SK-N-SH (cell line): ENCODE results near the gene BCL2L13. TPM values are rescaled to one million over a fixed set of nuclear protein-coding genes. Genes with fewer than 3 reads are reported as not detected.

ENCODE experiments used
- CTCF ChIA-PET: fragments of 300-600, 350-600 bp; formaldehyde crosslinking; extraction: SDS; loops from one replicate; lab custom pipeline; 2021; lab: Yijun Ruan, JAX
- POLR2A ChIA-PET: fragments of 350-600 bp; sonication (Branson Sonifier 250); formaldehyde crosslinking; extraction: SDS; loops from one replicate; lab custom pipeline; 2020; ENCODE audit warnings: antibody characterized with exemption, inconsistent platforms; lab: Yijun Ruan, JAX
- DNase-seq: peaks from one replicate; pipeline ENCODE4 v3.0.0; 2012
- H2AFZ ChIP-seq: fragments of 200-600 bp; sonication (generic); 2 replicates; pipeline ENCODE4 v1.8.1; 2016; ENCODE audit warnings: antibody characterized with exemption, mild to moderate bottlenecking, low read depth
- H3F3A ChIP-seq: fragments of 200-600 bp; sonication (generic); replicated peaks from 2 replicates; pipeline ENCODE3; 2016; ENCODE audit warnings: antibody characterized with exemption, mild to moderate bottlenecking; ENCODE audit not compliant: insufficient read depth
- H3K27ac ChIP-seq, 2 experiments: fragments of 200-500 bp in 1 of 2; fragments of 200-600 bp in 1 of 2; sonication (Bioruptor generic) in 1 of 2; sonication (generic), shearing (Covaris generic) in 1 of 2; 2 replicates each; pipeline versions ENCODE4 v1.5.1 to v1.6.1; 2014 to 2016; ENCODE audit warnings: low read depth in 2 of 2, inconsistent platforms in 1 of 2, low read length in 1 of 2, mild to moderate bottlenecking in 1 of 2, mixed read lengths in 1 of 2
- H3K27me3 ChIP-seq: fragments of 200-600 bp; sonication (generic), shearing (Covaris generic); 2 replicates; pipeline ENCODE4 v1.6.1; 2016; ENCODE audit warnings: mixed run types; ENCODE audit not compliant: insufficient read depth
- H3K36me3 ChIP-seq, 2 experiments: fragments of 200-500 bp in 1 of 2; fragments of 200-600 bp in 1 of 2; sonication (Bioruptor generic) in 1 of 2; sonication (generic) in 1 of 2; replicated peaks in 1 of 2; 2 replicates each; pipeline versions ENCODE3 to v1.5.1; 2014 to 2016; ENCODE audit warnings: low read length in 1 of 2, mild to moderate bottlenecking in 1 of 2; ENCODE audit not compliant: insufficient read depth in 2 of 2, control insufficient read depth in 1 of 2
- H3K4me1 ChIP-seq, 2 experiments: fragments of 200-500 bp in 1 of 2; fragments of 200-600 bp in 1 of 2; sonication (Bioruptor generic) in 1 of 2; sonication (generic), shearing (Covaris generic) in 1 of 2; 2 replicates each; pipeline versions ENCODE4 v1.5.1 to v1.6.1; 2014 to 2016; ENCODE audit warnings: low read depth in 1 of 2, low read length in 1 of 2, mixed run types in 1 of 2; ENCODE audit not compliant: insufficient read depth in 2 of 2, control insufficient read depth in 1 of 2
- H3K4me2 ChIP-seq: fragments of 200-600 bp; sonication (generic), shearing (Covaris generic); 2 replicates; pipeline ENCODE4 v1.6.1; 2017; ENCODE audit warnings: mixed run types
- H3K4me3 ChIP-seq, 2 experiments: fragments of 200-500 bp in 1 of 2; fragments of 200-600 bp in 1 of 2; sonication (Bioruptor generic) in 1 of 2; sonication (generic), shearing (Covaris generic) in 1 of 2; 2 replicates each; pipeline versions ENCODE4 v1.5.1 to v1.8.1; 2014 to 2016; ENCODE audit warnings: low read depth in 2 of 2, inconsistent platforms in 1 of 2, low read length in 1 of 2, mild to moderate bottlenecking in 1 of 2, mixed read lengths in 1 of 2, moderate library complexity in 1 of 2
- H3K79me2 ChIP-seq: fragments of 200-600 bp; sonication (generic); 2 replicates; pipeline ENCODE4 v1.8.1; 2017; ENCODE audit warnings: mild to moderate bottlenecking; ENCODE audit not compliant: insufficient read depth
- H3K9ac ChIP-seq: fragments of 200-600 bp; sonication (generic); 2 replicates; pipeline ENCODE4 v1.6.1; 2017; ENCODE audit warnings: mixed run types
- H3K9me2 ChIP-seq: fragments of 200-600 bp; sonication (generic); 2 replicates; pipeline ENCODE4 v1.6.1; 2017; ENCODE audit warnings: mixed run types
- H3K9me3 ChIP-seq: fragments of 200-600 bp; sonication (generic); 2 replicates; pipeline ENCODE4 v1.6.1; 2017; ENCODE audit warnings: mixed run types, mild to moderate bottlenecking, moderate library complexity
- H4K20me1 ChIP-seq: fragments of 200-600 bp; sonication (generic); 2 replicates; pipeline ENCODE4 v1.6.1; 2017; ENCODE audit warnings: mild to moderate bottlenecking, mixed run types; ENCODE audit not compliant: insufficient read depth
- ELF1 ChIP-seq: IDR thresholded peaks from 2 replicates; pipeline ENCODE4 v1.4.0; 2012
- EP300 ChIP-seq, 2 experiments: IDR thresholded peaks; 2 replicates each; pipeline versions ENCODE4 v1.4.0 to v1.6.1; 2012; ENCODE audit warnings: borderline replicate concordance in 1 of 2, low read depth in 1 of 2, low read length in 1 of 2
- FOXJ3 ChIP-seq: sonication (generic); formaldehyde crosslinking; IDR thresholded peaks from 2 replicates; pipeline ENCODE4 v1.5.1; 2020; ENCODE audit warnings: mild to moderate bottlenecking, missing genetic modification reagents
- GATA2 ChIP-seq: sonication (generic); formaldehyde crosslinking; IDR thresholded peaks from 2 replicates; pipeline ENCODE4 v1.5.0; 2020; ENCODE audit warnings: mild to moderate bottlenecking, missing genetic modification reagents
- MEF2A ChIP-seq: IDR thresholded peaks from 2 replicates; pipeline ENCODE4 v1.4.0; 2012; ENCODE audit warnings: low read depth, borderline replicate concordance
- NFIC ChIP-seq: IDR thresholded peaks from 2 replicates; pipeline ENCODE4 v1.4.0; 2012; ENCODE audit warnings: borderline replicate concordance
- POLR2AphosphoS5 ChIP-seq: IDR thresholded peaks from 2 replicates; pipeline ENCODE4 v1.6.1; 2012; ENCODE audit warnings: low read depth, low read length
- RAD21 ChIP-seq: IDR thresholded peaks from 2 replicates; pipeline ENCODE4 v1.6.1; 2012; ENCODE audit warnings: mild to moderate bottlenecking, low read length
- RCOR1 ChIP-seq: fragments of 150-350 bp; IDR thresholded peaks from 2 replicates; pipeline ENCODE4 v1.6.1; 2017; ENCODE audit warnings: antibody characterized with exemption, low read length
- RFX5 ChIP-seq: IDR thresholded peaks from 2 replicates; pipeline ENCODE4 v1.6.1; 2012; ENCODE audit warnings: mild to moderate bottlenecking, improper control_type of control experiment, low read length
- SIN3A ChIP-seq: IDR thresholded peaks from 2 replicates; pipeline ENCODE4 v1.6.1; 2012; ENCODE audit warnings: low read depth, mild to moderate bottlenecking, low read length, moderate library complexity, borderline replicate concordance
- SMC3 ChIP-seq: IDR thresholded peaks from 2 replicates; pipeline ENCODE4 v1.6.1; 2012; ENCODE audit warnings: low read depth, low read length, improper control_type of control experiment
- TCF12 ChIP-seq: IDR thresholded peaks from 2 replicates; pipeline ENCODE4 v1.4.0; 2012
- TEAD4 ChIP-seq: IDR thresholded peaks from 2 replicates; pipeline ENCODE4 v1.4.0; 2012; ENCODE audit warnings: mild to moderate bottlenecking, borderline replicate concordance; ENCODE audit not compliant: insufficient read depth
- YY1 ChIP-seq: IDR thresholded peaks from 2 replicates; pipeline ENCODE4 v1.4.0; 2012; ENCODE audit warnings: low read depth, mild to moderate bottlenecking
- WGBS: methylation state at CpG from one replicate; pipeline ENCODE4 v1.1.6; 2017; ENCODE audit warnings: low lambda C conversion rate; 5-methylcytosine and 5-hydroxymethylcytosine counted together
- polyA plus RNA-seq, 3 experiments: library from polyadenylated mRNA; depleted of rRNA; stranded (reverse); fragments of >200 nt; gene quantifications; 2 replicates each; pipeline ENCODE4 v1.2.3, GENCODE V29; 2012
- TF ChIP-seq, protein P1 (sequence below): IDR thresholded peaks from 2 replicates; pipeline ENCODE4 v1.4.0; 2012; ENCODE audit warnings: low read depth, borderline replicate concordance
- TF ChIP-seq, protein P2 (sequence below): IDR thresholded peaks from 2 replicates; pipeline ENCODE4 v1.4.0; 2012; ENCODE audit warnings: low read depth, borderline replicate concordance
- TF ChIP-seq, protein P3 (sequence below): fragments of 150-350 bp; IDR thresholded peaks from 2 replicates; pipeline ENCODE4 v1.6.1; 2017; ENCODE audit warnings: antibody characterized with exemption, low read length, low read depth, borderline replicate concordance
- TF ChIP-seq, protein P4 (sequence below): fragments of 150-350 bp; IDR thresholded peaks from 2 replicates; pipeline ENCODE4 v1.6.1; 2016; ENCODE audit warnings: mild to moderate bottlenecking, low read depth, low read length

BCL2L13 gene
- polyA plus RNA-seq, 1 of the 3 experiments (the other 2 are of a cell fraction): 37.1 TPM

DNA sequence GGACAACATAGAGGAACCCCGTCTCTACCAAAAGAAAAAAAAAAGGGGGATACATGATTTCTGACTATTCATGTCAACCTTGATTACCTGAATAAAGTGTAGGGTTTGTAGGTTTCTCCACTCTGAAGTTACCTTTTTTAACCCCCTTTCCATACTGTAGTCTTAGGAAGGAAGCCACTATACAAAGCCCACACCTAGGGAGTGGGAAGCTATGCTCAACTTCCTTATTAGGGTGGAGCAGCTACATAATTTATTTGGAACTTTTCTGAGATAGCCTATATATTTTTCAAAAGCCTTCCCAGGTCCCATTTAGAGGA lies 9.4 kb upstream of the BCL2L13 start (continued):
- TF ChIP-seq, protein P1, sequence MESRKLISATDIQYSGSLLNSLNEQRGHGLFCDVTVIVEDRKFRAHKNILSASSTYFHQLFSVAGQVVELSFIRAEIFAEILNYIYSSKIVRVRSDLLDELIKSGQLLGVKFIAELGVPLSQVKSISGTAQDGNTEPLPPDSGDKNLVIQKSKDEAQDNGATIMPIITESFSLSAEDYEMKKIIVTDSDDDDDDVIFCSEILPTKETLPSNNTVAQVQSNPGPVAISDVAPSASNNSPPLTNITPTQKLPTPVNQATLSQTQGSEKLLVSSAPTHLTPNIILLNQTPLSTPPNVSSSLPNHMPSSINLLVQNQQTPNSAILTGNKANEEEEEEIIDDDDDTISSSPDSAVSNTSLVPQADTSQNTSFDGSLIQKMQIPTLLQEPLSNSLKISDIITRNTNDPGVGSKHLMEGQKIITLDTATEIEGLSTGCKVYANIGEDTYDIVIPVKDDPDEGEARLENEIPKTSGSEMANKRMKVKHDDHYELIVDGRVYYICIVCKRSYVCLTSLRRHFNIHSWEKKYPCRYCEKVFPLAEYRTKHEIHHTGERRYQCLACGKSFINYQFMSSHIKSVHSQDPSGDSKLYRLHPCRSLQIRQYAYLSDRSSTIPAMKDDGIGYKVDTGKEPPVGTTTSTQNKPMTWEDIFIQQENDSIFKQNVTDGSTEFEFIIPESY: no peak
- TF ChIP-seq RFX5: no peak

DNA sequence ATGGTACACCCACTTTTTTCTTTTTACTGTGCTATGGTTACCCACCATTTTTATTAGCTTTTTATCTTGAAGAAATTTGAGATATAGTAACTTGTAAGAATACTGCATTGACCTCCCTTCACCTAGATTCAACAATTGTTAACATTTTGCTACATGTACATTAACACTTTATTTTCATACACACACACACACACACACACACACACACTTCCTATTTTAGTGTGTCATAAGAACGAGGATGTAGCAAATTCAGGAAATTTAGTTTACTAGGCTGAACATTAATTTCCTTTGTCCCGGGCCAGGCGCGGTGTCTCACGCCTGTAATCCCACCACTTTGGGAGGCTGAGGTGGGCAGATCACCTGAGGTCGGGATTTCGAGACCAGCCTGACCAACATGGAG lies 8.9 kb upstream of the BCL2L13 start:
- peaks cover 57% of the 10 kb centered on the region for H3K79me2 ChIP-seq
- peak overlapping the region in 1 of 2 experiments; percentile 98; a peak in 1 of 4 replicates for H3K4me3 ChIP-seq

DNA sequence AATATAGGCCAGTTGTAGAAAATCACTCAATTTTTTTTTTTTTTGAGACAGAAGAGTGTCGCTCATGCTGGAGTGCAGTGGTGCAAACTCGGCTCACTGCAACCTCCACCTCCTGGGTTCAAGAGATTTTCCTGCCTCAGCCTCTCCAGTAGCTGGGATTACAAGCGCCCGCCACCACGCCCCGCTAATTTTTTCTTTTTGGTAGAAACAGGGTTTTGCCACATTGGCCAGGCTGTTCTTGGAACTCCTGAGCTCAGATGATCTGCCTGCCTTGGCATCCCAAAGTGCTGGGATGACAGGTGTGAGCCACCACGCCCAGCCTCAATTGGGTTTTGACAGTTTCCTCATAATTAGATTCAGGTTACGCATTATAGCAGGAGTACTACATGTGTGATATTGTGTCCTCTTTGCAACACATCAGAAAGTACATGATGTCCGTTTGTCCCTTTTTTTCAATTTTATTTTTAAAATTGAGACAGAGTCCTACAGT lies 7.4 kb upstream of the BCL2L13 start:
- Histone ChIP-seq H3K4me1 (peaks cover 0 to 20% of the 10 kb centered on the region in 2 experiments; a peak in 1 of 4 replicates), H3K9me2 (no peaks in the 10 kb centered on the region), H4K20me1 (peaks cover 6% of the 10 kb centered on the region; the same call in 1 of the 2 replicates), H3K36me3 (no peaks in the 10 kb centered on the region), H3K4me3 (no peak overlapping the region), H3K79me2 (peaks cover 42% of the 10 kb centered on the region), H3K27ac (no peak overlapping the region), H3K4me2 (no peak overlapping the region), H3K9me3 (no peaks in the 10 kb centered on the region), H3K27me3 (no peaks in the 10 kb centered on the region), H3K9ac (no peak overlapping the region), H3F3A (peaks cover 43% of the 10 kb centered on the region), H2AFZ (no peak overlapping the region)
- DNase-seq: no peak
- 97% methylated on average over 9 of the region's 9 CpGs for WGBS
- POLR2A ChIA-PET: no interaction called here
- CTCF ChIA-PET: no interaction called here
- no peak for TF ChIP-seq ELF1
- TF ChIP-seq, protein P2, sequence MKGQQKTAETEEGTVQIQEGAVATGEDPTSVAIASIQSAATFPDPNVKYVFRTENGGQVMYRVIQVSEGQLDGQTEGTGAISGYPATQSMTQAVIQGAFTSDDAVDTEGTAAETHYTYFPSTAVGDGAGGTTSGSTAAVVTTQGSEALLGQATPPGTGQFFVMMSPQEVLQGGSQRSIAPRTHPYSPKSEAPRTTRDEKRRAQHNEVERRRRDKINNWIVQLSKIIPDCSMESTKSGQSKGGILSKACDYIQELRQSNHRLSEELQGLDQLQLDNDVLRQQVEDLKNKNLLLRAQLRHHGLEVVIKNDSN: no peak
- TF ChIP-seq NFIC: no peak
- no peak for TF ChIP-seq MEF2A
- TF ChIP-seq GATA2 (CRISPR knock-in tag): no peak
- TF ChIP-seq SMC3: no peak
- no peak for TF ChIP-seq FOXJ3 (CRISPR knock-in tag)
- no peak for TF ChIP-seq TEAD4
- TF ChIP-seq, protein P3, sequence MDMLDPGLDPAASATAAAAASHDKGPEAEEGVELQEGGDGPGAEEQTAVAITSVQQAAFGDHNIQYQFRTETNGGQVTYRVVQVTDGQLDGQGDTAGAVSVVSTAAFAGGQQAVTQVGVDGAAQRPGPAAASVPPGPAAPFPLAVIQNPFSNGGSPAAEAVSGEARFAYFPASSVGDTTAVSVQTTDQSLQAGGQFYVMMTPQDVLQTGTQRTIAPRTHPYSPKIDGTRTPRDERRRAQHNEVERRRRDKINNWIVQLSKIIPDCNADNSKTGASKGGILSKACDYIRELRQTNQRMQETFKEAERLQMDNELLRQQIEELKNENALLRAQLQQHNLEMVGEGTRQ: no peak
- TF ChIP-seq POLR2AphosphoS5: no peak
- TF ChIP-seq YY1: no peak
- no peak for TF ChIP-seq RAD21
- no peak for TF ChIP-seq SIN3A
- TF ChIP-seq, protein P4, sequence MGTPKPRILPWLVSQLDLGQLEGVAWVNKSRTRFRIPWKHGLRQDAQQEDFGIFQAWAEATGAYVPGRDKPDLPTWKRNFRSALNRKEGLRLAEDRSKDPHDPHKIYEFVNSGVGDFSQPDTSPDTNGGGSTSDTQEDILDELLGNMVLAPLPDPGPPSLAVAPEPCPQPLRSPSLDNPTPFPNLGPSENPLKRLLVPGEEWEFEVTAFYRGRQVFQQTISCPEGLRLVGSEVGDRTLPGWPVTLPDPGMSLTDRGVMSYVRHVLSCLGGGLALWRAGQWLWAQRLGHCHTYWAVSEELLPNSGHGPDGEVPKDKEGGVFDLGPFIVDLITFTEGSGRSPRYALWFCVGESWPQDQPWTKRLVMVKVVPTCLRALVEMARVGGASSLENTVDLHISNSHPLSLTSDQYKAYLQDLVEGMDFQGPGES: no peak
- TF ChIP-seq RCOR1: no peak

More for the DNA sequence above, 8.9 kb upstream of the BCL2L13 start:
- H3K4me1 ChIP-seq: peaks cover 0 to 20% of the 10 kb centered on the region in 2 experiments; a peak in 1 of 4 replicates
- POLR2A ChIA-PET: no interaction called here
- no peaks in the 10 kb centered on the region for H3K27me3 ChIP-seq
- H3F3A ChIP-seq: peaks cover 35% of the 10 kb centered on the region
- CTCF ChIA-PET: no interaction called here
- peak overlapping the region; percentile 98; the same call in 1 of the 2 replicates for H3K9ac ChIP-seq
- peak overlapping the region; percentile 20; the same call in 1 of the 2 replicates for H2AFZ ChIP-seq
- TF ChIP-seq, protein P2: no peak
- no peak for TF ChIP-seq RCOR1
- no peak for TF ChIP-seq YY1
- TF ChIP-seq TCF12: no peak
- no peak for TF ChIP-seq RFX5
- no peak for TF ChIP-seq GATA2 (CRISPR knock-in tag)
- TF ChIP-seq SIN3A: no peak
- TF ChIP-seq EP300 (IDR thresholded peaks at IDR 0.05; ENCODE audit: borderline replicate concordance in 1 of 2, low read depth in 1 of 2, low read length in 1 of 2): no peak
- TF ChIP-seq POLR2AphosphoS5: no peak
- H3K9me2 ChIP-seq: no peaks in the 10 kb centered on the region
- H3K9me3 ChIP-seq: no peaks in the 10 kb centered on the region
- WGBS: 93% methylated on average over 7 of the region's 7 CpGs
- peak overlapping the region in 1 of 2 experiments; percentile 89; a peak in 1 of 4 replicates for H3K27ac ChIP-seq
- H3K36me3 ChIP-seq: peaks cover 0 to 10% of the 10 kb centered on the region in 2 experiments
- no peak for DNase-seq
- peaks cover 8% of the 10 kb centered on the region for H4K20me1 ChIP-seq
- peak overlapping the region; percentile 91 for H3K4me2 ChIP-seq
